IPS-18a (cell line): ENCODE results near the gene ZNF500.
"Not testable (repeated sequence)": the region's sequence is repeated elsewhere in the genome, so short reads cannot be mapped to it uniquely, and the experiment has no call there.

ENCODE experiments used
- H3K27ac ChIP-seq: one replicate; pipeline ENCODE4 v1.5.1; 2013; ENCODE audit warnings: low read length
- H3K27me3 ChIP-seq: one replicate; pipeline ENCODE4 v1.6.1; 2013; ENCODE audit warnings: mild to moderate bottlenecking, low read length; ENCODE audit not compliant: control insufficient read depth, insufficient read depth
- H3K36me3 ChIP-seq: one replicate; pipeline ENCODE4 v1.6.1; 2013; ENCODE audit warnings: low read depth, low read length; ENCODE audit not compliant: control insufficient read depth
- H3K4me1 ChIP-seq: one replicate; pipeline ENCODE4 v1.6.1; 2013; ENCODE audit warnings: low read depth, low read length; ENCODE audit not compliant: control insufficient read depth
- H3K4me3 ChIP-seq: one replicate; pipeline ENCODE4 v1.5.1; 2013; ENCODE audit warnings: low read length
- H3K9ac ChIP-seq: one replicate; pipeline ENCODE4 v1.6.1; 2013; ENCODE audit warnings: mild to moderate bottlenecking, low read length, moderate library complexity
- H3K9me3 ChIP-seq: one replicate; pipeline ENCODE4 v1.6.1; 2013; ENCODE audit warnings: low read depth, low read length; ENCODE audit not compliant: control insufficient read depth

Gene ZNF500

DNA sequence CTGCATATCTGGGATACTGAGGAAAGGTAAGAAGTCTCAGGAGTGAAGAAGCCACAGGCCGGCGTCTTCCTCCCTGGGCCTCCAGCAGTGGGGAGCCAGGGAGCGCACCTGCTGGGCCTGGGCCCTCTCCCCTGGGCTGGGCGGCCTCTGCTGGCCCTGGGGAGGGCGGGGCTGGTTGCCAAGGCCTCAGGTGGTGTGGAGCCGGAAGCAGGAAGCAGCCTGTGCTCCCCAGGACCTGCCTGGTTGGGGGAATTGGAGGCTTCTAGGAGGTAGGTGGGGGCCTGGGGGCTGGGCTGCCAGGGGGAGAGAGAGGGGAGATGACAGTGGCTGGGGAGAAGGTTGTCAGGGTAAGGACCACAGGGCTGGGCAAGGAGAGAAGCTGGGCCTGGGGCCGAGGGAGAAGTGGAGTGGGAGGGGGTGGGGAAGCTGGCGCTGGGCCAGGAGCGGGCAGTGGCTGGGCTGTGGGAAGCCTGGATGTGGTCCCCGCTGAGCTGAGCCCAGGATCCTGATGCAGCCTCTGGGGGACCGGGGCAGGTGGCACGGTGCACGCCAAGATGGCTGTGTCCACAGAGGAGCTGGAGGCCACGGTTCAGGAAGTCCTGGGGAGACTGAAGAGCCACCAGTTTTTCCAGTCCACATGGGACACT, 28.3 kb upstream of the ZNF500 start, which contains the start of gene SMIM22:
Gene SMIM22 (plus strand): TSS at position 189 of the 647 bp plus-strand sequence. CDS start 366 bp downstream, at position 555.
- Histone ChIP-seq H3K27ac (no peak within 1 kb of the TSS), H3K9me3 (no peaks in the 10 kb centered on the region), H3K9ac (no peak within 1 kb of the TSS), H3K4me1 (no peaks in the 10 kb centered on the region), H3K27me3 (no peaks in the 10 kb centered on the region), H3K4me3 (no peak within 1 kb of the TSS), H3K36me3 (no peaks in the 10 kb centered on the region)

GRCh38 chr16:4792951-4793513, 26.1 kb upstream of the ZNF500 start:
- Histone ChIP-seq H3K27me3 (no peaks in the 10 kb centered on the region), H3K9me3 (no peaks in the 10 kb centered on the region), H3K36me3 (no peaks in the 10 kb centered on the region), H3K4me3 (no peak overlapping the region), H3K27ac (no peak overlapping the region), H3K9ac (no peak overlapping the region), H3K4me1 (no peaks in the 10 kb centered on the region)

- no peaks in the 10 kb centered on the region for H3K4me1 ChIP-seq
- no peak overlapping the region for H3K9ac ChIP-seq
- no peaks in the 10 kb centered on the region for H3K36me3 ChIP-seq
- no peak overlapping the region for H3K4me3 ChIP-seq
- no peaks in the 10 kb centered on the region for H3K9me3 ChIP-seq
- no peaks in the 10 kb centered on the region for H3K27me3 ChIP-seq
- no peak overlapping the region for H3K27ac ChIP-seq
Measured at GRCh38 chr16:4790871-4791270, 23.9 kb upstream of the ZNF500 start.

DNA sequence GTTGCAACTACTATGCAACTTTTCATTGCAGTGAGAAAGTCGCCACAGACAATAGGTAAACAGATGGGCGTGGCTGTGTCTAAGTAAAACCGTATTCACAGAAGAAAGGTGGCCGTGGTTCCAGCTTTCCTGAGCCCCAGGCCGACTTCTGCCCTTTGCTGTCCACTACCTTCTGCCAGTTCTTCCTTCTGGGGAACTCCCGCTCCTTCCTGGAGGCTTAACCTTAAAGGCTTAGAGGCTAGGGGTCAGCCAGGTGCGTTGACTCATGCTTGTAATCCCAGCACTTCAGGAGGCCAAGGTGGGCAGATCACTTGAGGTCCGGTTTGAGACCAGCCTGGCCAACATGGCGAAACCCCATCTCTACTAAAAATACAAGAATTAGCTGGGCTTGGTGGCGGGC, 23.3 kb upstream of the ZNF500 start:
- Histone ChIP-seq H3K4me1 (no peaks in the 10 kb centered on the region), H3K4me3 (no peak overlapping the region), H3K9ac (no peak overlapping the region), H3K27ac (no peak overlapping the region), H3K36me3 (no peaks in the 10 kb centered on the region), H3K27me3 (no peaks in the 10 kb centered on the region), H3K9me3 (no peaks in the 10 kb centered on the region)

DNA sequence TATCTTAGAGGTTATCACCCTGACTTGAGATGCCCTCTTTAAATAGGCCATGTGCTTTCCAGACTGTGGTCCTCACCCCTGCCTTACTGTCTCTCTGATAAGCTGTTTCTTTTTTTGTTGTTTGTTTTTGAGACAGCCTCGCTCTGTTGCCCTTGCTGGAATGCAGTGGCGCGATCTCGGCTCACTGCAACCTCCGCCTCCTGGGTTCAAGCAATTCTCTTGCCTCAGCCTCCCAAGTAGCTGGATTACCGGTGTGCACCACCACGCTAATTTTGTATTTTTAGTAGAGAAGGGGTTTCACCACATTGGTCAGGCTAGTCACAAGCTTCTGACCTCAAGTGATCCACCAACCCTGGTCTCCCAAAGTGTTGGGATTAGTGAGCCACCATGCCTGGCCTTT, 21.9 kb upstream of the ZNF500 start:
- no peaks in the 10 kb centered on the region for H3K4me1 ChIP-seq
- no peak overlapping the region for H3K9ac ChIP-seq
- no peak overlapping the region for H3K27ac ChIP-seq
- no peaks in the 10 kb centered on the region for H3K27me3 ChIP-seq
- no peak overlapping the region for H3K4me3 ChIP-seq
- H3K36me3 ChIP-seq = no peaks in the 10 kb centered on the region
- H3K9me3 ChIP-seq = no peaks in the 10 kb centered on the region

DNA sequence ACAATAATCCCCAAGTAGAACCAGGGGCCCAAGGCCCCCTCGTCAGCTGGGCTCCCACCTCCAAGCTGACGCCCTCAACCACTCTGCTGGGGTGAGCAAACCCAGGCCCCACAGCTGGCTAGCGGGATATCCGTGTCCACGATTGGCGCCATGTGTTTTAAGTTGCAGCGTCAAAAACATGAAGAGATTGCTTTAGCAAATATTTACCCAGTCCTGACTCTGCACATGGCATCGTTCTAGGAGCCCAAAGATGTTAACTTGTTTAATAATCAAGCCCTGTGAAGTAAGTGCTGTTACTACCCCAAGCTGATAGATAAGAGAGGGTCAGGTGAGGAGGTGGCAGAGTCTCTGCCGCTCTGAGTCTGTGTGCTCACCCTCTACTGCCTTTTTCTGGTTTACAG, 21.5 kb upstream of the ZNF500 start:
- H3K27me3 ChIP-seq = no peaks in the 10 kb centered on the region
- no peak overlapping the region for H3K4me3 ChIP-seq
- no peaks in the 10 kb centered on the region for H3K4me1 ChIP-seq
- no peaks in the 10 kb centered on the region for H3K36me3 ChIP-seq
- H3K27ac ChIP-seq = no peak overlapping the region
- H3K9ac ChIP-seq = no peak overlapping the region
- no peaks in the 10 kb centered on the region for H3K9me3 ChIP-seq

- Histone ChIP-seq H3K4me1 (no peaks in the 10 kb centered on the region), H3K27me3 (no peaks in the 10 kb centered on the region), H3K27ac (no peak within 1 kb of the TSS), H3K9ac (no peak within 1 kb of the TSS), H3K9me3 (no peaks in the 10 kb centered on the region), H3K4me3 (no peak within 1 kb of the TSS), H3K36me3 (no peaks in the 10 kb centered on the region)
Measured at GRCh38 chr16:4787627-4788482, 20.9 kb upstream of the ZNF500 start, which contains the start of gene SEPTIN12. Gene SEPTIN12, minus strand, starts transcription at chr16:4788345. Its CDS starts 700 bp downstream, at chr16:4787645.

- Histone ChIP-seq H3K36me3 (no peaks in the 10 kb centered on the region), H3K4me3 (no peak overlapping the region), H3K27ac (no peak overlapping the region), H3K4me1 (no peaks in the 10 kb centered on the region), H3K27me3 (no peaks in the 10 kb centered on the region), H3K9me3 (no peaks in the 10 kb centered on the region), H3K9ac (no peak overlapping the region)
Measured at GRCh38 chr16:4787068-4787467, 20.1 kb upstream of the ZNF500 start.

GRCh38 chr16:4785758-4786433, 18.9 kb upstream of the ZNF500 start:
- H3K36me3 ChIP-seq = no peaks in the 10 kb centered on the region
- no peaks in the 10 kb centered on the region for H3K27me3 ChIP-seq
- H3K9me3 ChIP-seq = no peaks in the 10 kb centered on the region
- H3K9ac ChIP-seq = no peak overlapping the region
- no peak overlapping the region for H3K4me3 ChIP-seq
- no peaks in the 10 kb centered on the region for H3K4me1 ChIP-seq
- no peak overlapping the region for H3K27ac ChIP-seq

DNA sequence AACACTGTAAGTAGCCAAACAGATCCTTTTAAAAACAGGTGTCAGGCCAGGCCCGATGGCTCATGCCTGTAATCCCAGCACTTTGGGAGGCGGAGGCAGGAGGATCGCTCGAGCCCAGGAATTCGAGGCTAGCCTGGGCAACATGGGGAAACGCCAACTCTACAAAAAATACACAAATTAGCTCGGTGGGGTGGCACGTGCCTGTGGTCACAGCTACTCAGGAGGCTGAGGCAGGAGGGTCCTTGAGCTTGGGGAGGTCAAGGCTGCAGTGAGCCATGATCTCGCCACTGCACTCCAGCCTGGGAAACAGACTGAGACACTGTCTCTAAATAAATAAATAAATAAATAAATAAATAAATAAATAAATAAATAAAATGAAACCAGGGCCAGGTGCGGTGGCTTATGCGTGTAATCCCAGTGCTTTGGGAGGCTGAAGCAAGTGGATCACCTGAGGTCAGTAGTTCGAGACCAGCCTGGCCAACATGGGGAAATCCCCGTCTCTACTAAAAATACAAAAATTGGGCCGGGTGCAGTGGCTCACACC, 17.6 kb upstream of the ZNF500 start:
- not testable (repeated sequence) for H3K27ac ChIP-seq, H3K4me1 ChIP-seq, H3K27me3 ChIP-seq, H3K9ac ChIP-seq, H3K36me3 ChIP-seq, H3K4me3 ChIP-seq, H3K9me3 ChIP-seq

- no peaks in the 10 kb centered on the region for H3K9me3 ChIP-seq
- no peaks in the 10 kb centered on the region for H3K27me3 ChIP-seq
- H3K27ac ChIP-seq = no peak overlapping the region
- no peaks in the 10 kb centered on the region for H3K36me3 ChIP-seq
- no peak overlapping the region for H3K4me3 ChIP-seq
- no peaks in the 10 kb centered on the region for H3K4me1 ChIP-seq
- H3K9ac ChIP-seq = no peak overlapping the region
Measured at GRCh38 chr16:4783951-4784336, 17.0 kb upstream of the ZNF500 start.
